Stomach (tissue), 9 donors: Measurements from ENCODE around the gene UGT1A1. TPM values are rescaled to one million over a fixed set of nuclear protein-coding genes. Genes with fewer than 3 reads are reported as not detected.
A peak's percentile ranks its signal among the peaks of the same experiment; 100 is the strongest.

Experiments
- DNase-seq, 2 donors: peaks; one replicate each; pipeline versions ENCODE4 v3.0.0 to v3.0.0-alpha.2; 2013 to 2019
- H3K27ac ChIP-seq, 5 donors: fragments of 200-600 bp in 4 of 5; sonication (generic) in 4 of 5; one replicate each; pipeline ENCODE4 v1.5.1; 2013 to 2019; ENCODE audit warnings: mild to moderate bottlenecking in 1 of 5, moderate library complexity in 1 of 5
- H3K27me3 ChIP-seq, 3 donors: fragments of 200-600 bp; sonication (generic); one replicate each; pipeline ENCODE4 v1.5.1; 2017 to 2019; ENCODE audit warnings: mixed run types in 1 of 3
- H3K36me3 ChIP-seq, 4 donors: fragments of 200-600 bp; sonication (generic); 1 replicate in 3 of 4; 2 replicates in 1 of 4; pipeline ENCODE4 v1.5.1; 2016 to 2019
- H3K4me1 ChIP-seq, 4 donors: fragments of 200-600 bp; sonication (generic); one replicate each; pipeline ENCODE4 v1.5.1; 2016 to 2019
- H3K4me3 ChIP-seq, 4 donors: fragments of 200-600 bp; sonication (generic) in 3 of 4; one replicate each; pipeline ENCODE4 v1.5.1; 2016 to 2019; ENCODE audit warnings: mild to moderate bottlenecking in 1 of 4
- H3K9me3 ChIP-seq, 4 donors: fragments of 200-600 bp; sonication (generic); one replicate each; pipeline ENCODE4 v1.5.1; 2016 to 2019
- EP300 ChIP-seq: sonication (generic); formaldehyde crosslinking; IDR thresholded peaks from one replicate; pipeline ENCODE4 v1.6.1; 2017; ENCODE audit warnings: antibody characterized with exemption
- POLR2A ChIP-seq, 4 donors: fragments of 450-650 bp; IDR thresholded peaks; one replicate each; pipeline ENCODE4 v1.6.1; 2016; ENCODE audit warnings: antibody characterized with exemption in 4 of 4, control low read depth in 2 of 4, mild to moderate bottlenecking in 1 of 4, moderate library complexity in 1 of 4
- POLR2AphosphoS5 ChIP-seq, 3 donors: sonication (generic); formaldehyde crosslinking; IDR thresholded peaks; one replicate each; pipeline ENCODE4 v1.6.1; 2016; ENCODE audit warnings: antibody characterized with exemption in 3 of 3
- whole genome bisulfite sequencing, 5 donors: extraction: QIAGEN DNeasy Blood & Tissue Kit in 3 of 5; methylation state at CpG; one replicate each; pipeline versions ENCODE4 v1.1.5 to v1.1.7; 2013 to 2018; 5-methylcytosine and 5-hydroxymethylcytosine counted together
- intact Hi-C: fragments of 100-400 bp; cut with DNase I; formaldehyde crosslinking; loops from one replicate; pipeline ENCODE4 v1.15.1; 2023; ENCODE audit warnings: low total_unique reads
- polyA plus RNA-seq, 3 donors: library from polyadenylated mRNA; stranded (reverse); fragments of 200-250 nt; gene quantifications; one replicate each; pipeline ENCODE4 v1.2.3, GENCODE V29; 2013
- total RNA-seq, 5 donors: library from RNA; depleted of rRNA; stranded (reverse); fragments of >200 nt; gene quantifications; one replicate each; pipeline versions ENCODE4 v1.1.0 to v1.2.3, GENCODE V29; 2014 to 2016
- TF ChIP-seq, protein P1 (sequence below), 7 experiments: fragments of 450-650 bp in 4 of 7; fragments of 200-600 bp in 3 of 7; sonication (generic) in 3 of 7; IDR thresholded peaks; one replicate each; pipeline ENCODE4 v1.5.1; 2016 to 2019; ENCODE audit warnings: antibody characterized with exemption in 7 of 7, control low read depth in 2 of 7, mild to moderate bottlenecking in 1 of 7
- donor health status: healthy with polysubstance abuse.
- donor health status: Bipolar disorder and iron deficiency.
- donor health status: healthy.

The UGT1A1 gene
- total and polyA plus RNA-seq, 8 donors = 0.43 to 73.0 (median 0.89) TPM; not detected in 3

DNA sequence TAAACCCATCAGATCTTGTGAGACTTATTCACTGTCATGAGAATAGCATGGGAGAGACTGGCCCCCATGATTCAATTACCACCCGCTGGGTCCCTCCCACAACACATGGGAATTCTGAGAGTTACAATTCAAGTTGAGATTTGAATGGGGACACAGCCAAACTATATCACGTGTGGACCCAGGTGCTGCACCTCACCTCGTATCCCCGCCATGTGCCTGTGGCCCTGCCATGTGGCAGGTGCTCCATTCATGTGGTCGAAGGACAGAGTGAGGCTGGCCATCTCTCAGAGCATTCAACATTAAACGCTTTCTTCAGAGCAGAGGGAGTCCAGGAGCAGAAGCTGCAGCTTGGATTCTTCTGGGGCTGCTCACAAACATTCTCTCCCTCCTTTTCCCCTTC lies 50.3 kb downstream of the UGT1A1 start:
- no peaks in the 10 kb centered on the region for H3K4me1 ChIP-seq
- TF ChIP-seq, protein P1, sequence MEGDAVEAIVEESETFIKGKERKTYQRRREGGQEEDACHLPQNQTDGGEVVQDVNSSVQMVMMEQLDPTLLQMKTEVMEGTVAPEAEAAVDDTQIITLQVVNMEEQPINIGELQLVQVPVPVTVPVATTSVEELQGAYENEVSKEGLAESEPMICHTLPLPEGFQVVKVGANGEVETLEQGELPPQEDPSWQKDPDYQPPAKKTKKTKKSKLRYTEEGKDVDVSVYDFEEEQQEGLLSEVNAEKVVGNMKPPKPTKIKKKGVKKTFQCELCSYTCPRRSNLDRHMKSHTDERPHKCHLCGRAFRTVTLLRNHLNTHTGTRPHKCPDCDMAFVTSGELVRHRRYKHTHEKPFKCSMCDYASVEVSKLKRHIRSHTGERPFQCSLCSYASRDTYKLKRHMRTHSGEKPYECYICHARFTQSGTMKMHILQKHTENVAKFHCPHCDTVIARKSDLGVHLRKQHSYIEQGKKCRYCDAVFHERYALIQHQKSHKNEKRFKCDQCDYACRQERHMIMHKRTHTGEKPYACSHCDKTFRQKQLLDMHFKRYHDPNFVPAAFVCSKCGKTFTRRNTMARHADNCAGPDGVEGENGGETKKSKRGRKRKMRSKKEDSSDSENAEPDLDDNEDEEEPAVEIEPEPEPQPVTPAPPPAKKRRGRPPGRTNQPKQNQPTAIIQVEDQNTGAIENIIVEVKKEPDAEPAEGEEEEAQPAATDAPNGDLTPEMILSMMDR (IDR thresholded peaks at IDR 0.05) = no peak
- TF ChIP-seq EP300 = no peak
- no peak overlapping the region for H3K4me3 ChIP-seq
- H3K27me3 ChIP-seq = peaks cover 0 to 15% (median 9%) of the 10 kb centered on the region in 3 donors
- H3K36me3 ChIP-seq = no peaks in the 10 kb centered on the region
- H3K27ac ChIP-seq = no peak overlapping the region
- peak in 1 of 2 donors; percentile 5 for DNase-seq
- 81 to 95% (median 87%) methylated on average over 2 to 6 of the region's 6 CpGs for WGBS, 5 donors
- intact Hi-C loops = no loop called here
- no peaks in the 10 kb centered on the region for H3K9me3 ChIP-seq

DNA sequence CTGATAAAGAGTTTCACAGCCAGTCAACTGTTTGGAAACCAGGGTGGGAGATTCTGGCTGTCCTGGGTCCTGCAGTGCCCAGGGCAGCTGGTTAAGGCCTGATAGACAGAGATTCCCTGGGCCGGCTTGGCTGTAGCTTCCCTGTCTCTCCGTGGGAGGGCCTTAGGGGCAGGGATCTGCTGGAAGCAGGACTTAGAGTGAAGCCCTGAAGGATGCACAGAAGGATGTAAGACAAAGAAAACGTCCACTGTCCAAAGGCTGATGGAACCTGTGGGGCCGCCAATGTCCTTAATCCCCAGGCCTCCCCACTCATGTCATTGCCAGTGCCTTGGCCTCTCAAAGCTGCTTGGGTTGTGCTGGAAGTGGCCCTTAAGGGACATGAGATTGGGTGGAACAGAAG lies 51.0 kb downstream of the UGT1A1 start:
- Histone ChIP-seq H3K27me3 (peaks cover 0 to 15% (median 9%) of the 10 kb centered on the region in 3 donors), H3K9me3 (no peaks in the 10 kb centered on the region), H3K36me3 (no peaks in the 10 kb centered on the region), H3K4me1 (no peaks in the 10 kb centered on the region), H3K4me3 (no peak overlapping the region), H3K27ac (no peak overlapping the region)
- 73 to 83% (median 74%) methylated on average over 4 of the region's 4 CpGs for WGBS, 5 donors
- TF ChIP-seq, protein P1 (IDR thresholded peaks at IDR 0.05) = no peak
- no peak for TF ChIP-seq POLR2AphosphoS5 (IDR thresholded peaks at IDR 0.05)
- no peak for TF ChIP-seq POLR2A (IDR thresholded peaks at IDR 0.05)
- TF ChIP-seq EP300 = no peak
- intact Hi-C loops = no loop called here
- DNase-seq = peak in 1 of 2 donors; percentile 9

DNA sequence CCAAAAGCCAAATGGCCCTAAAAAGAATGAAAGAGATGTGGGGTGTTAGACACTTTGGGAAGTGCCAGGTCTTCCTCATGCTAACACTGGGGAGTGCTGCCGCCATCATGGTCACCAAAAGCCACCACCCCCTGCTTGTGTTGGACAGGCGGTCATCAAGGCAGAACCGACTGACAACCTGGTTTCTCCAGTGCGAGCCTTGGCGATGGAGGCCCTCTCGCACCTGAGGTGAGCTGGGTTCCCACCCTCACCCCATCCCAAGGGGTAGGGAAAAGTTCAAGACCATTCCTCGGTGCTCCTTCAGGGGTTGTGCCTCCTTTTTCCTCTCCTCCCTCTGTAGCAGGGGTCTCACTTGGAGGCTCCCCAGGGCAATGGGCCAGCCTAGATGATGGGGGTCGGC lies 51.7 kb downstream of the UGT1A1 start:
- 84 to 91% (median 88%) methylated on average over 7 to 8 of the region's 8 CpGs for whole genome bisulfite sequencing, 5 donors
- Histone ChIP-seq H3K36me3 (no peaks in the 10 kb centered on the region), H3K4me1 (no peaks in the 10 kb centered on the region), H3K4me3 (no peak overlapping the region), H3K9me3 (no peaks in the 10 kb centered on the region), H3K27me3 (peaks cover 0 to 15% (median 9%) of the 10 kb centered on the region in 3 donors), H3K27ac (no peak overlapping the region)
- intact Hi-C loops = no loop called here
- DNase-seq = peak in 1 of 2 donors; percentile 10
- TF ChIP-seq, protein P1 (IDR thresholded peaks at IDR 0.05) = no peak
- TF ChIP-seq POLR2AphosphoS5 (IDR thresholded peaks at IDR 0.05) = no peak
- no peak for TF ChIP-seq EP300
- TF ChIP-seq POLR2A (IDR thresholded peaks at IDR 0.05) = no peak

DNA sequence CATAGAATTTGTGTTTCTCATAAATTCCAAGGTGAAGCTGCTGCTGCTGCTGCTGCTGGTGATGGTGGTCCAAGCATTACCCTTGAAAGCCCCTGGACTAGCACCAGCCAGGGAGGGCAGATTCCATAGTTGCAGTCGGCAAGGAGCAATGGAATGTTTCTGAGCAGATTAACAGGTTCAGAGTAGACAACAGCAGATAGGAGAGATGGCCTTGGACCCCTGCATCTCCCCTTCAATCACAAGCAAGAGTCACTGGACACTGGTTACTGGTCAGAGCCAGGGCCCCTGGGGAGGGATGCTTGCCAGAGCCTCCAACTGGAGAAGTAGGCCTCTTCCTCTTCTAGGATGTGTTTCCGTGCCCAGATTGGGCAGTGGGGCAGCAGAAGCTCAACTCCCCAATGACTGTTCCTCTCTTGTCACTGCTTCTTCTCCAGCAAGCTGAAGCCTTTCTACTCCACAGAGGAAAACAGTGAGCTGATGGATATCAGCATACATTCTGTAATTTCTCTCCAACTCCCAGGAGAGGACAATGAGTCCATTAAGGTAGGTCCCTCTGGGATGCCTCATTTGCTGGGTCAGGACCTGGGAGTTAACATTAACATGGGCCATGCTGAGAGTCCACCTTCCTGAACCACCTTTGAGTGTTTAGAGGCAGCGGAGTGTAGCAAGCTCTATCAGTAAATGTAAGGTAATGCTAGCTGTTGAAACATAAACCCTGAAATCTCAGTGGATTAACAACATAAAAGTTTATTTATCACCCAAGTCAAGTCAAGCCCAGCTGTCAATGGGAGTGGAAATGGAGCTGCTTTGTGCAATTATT lies 53.4 kb downstream of the UGT1A1 start:
- no peak for TF ChIP-seq POLR2A (IDR thresholded peaks at IDR 0.05)
- no peak for TF ChIP-seq EP300
- TF ChIP-seq, protein P1 (IDR thresholded peaks at IDR 0.05) = no peak
- TF ChIP-seq POLR2AphosphoS5 (IDR thresholded peaks at IDR 0.05) = no peak
- no peak overlapping the region for H3K4me3 ChIP-seq
- intact Hi-C loops = no loop called here
- no peaks in the 10 kb centered on the region for H3K4me1 ChIP-seq
- H3K36me3 ChIP-seq = no peaks in the 10 kb centered on the region
- peak in 1 of 2 donors; percentile 17 for DNase-seq
- no peak overlapping the region for H3K27ac ChIP-seq
- WGBS, 5 donors = 75 to 82% (median 79%) methylated on average over 3 of the region's 3 CpGs
- no peaks in the 10 kb centered on the region for H3K9me3 ChIP-seq
- H3K27me3 ChIP-seq = peaks cover 0 to 10% (median 9%) of the 10 kb centered on the region in 3 donors
